IMR-90 (cell line): ENCODE results near the gene RNPEPL1. TPM values are rescaled to one million over a fixed set of nuclear protein-coding genes. Genes with fewer than 3 reads are reported as not detected.

Source experiments
- ATAC-seq: fragments of 200-7000 bp; cut with Tn5 transposase; 2 replicates; pipeline ENCODE4 v1.9.1; 2020; ENCODE audit warnings: low read depth, mild to moderate bottlenecking, moderate library complexity
- BruUV-seq: library from RNA; stranded (reverse); fragments of 400-500 nt; replicated peaks from 2 replicates; lab custom pipeline; 2021; lab: Mats Ljungman, UMichigan
- CTCF ChIA-PET: fragments of 300-600 bp; formaldehyde crosslinking; extraction: SDS; loops from one replicate; lab custom pipeline; 2021; ENCODE audit warnings: antibody characterized with exemption; lab: Yijun Ruan, JAX
- POLR2A ChIA-PET: fragments of 300-600 bp; sonication (Branson Sonifier 250); formaldehyde crosslinking; loops from one replicate; lab custom pipeline; 2022; ENCODE audit warnings: antibody characterized with exemption; ENCODE audit not compliant: unreplicated experiment; lab: Charles Lee
- DNase-seq: peaks from one replicate; pipeline ENCODE4 v3.0.0; 2013
- H2AFZ ChIP-seq: replicated peaks from 2 replicates; pipeline ENCODE3; 2013; ENCODE audit warnings: low read length, mild to moderate bottlenecking; ENCODE audit not compliant: poor library complexity
- H2AK5ac ChIP-seq: 2 replicates; pipeline ENCODE4 v1.6.1; 2013; ENCODE audit warnings: low read depth, low read length, inconsistent platforms
- H2AK9ac ChIP-seq: replicated peaks from 2 replicates; pipeline ENCODE3; 2013; ENCODE audit warnings: mild to moderate bottlenecking, low read depth, low read length, moderate library complexity; ENCODE audit not compliant: poor library complexity
- H2BK120ac ChIP-seq: 2 replicates; pipeline ENCODE4 v1.6.1; 2013; ENCODE audit warnings: low read depth, low read length, inconsistent platforms
- H2BK15ac ChIP-seq: 3 replicates; pipeline ENCODE4 v1.6.1; 2013; ENCODE audit warnings: low read depth, low read length, inconsistent platforms
- H2BK20ac ChIP-seq: 2 replicates; pipeline ENCODE4 v1.6.1; 2013; ENCODE audit warnings: low read depth, mild to moderate bottlenecking, inconsistent platforms, low read length, moderate library complexity
- H2BK5ac ChIP-seq: 2 replicates; pipeline ENCODE4 v1.6.1; 2013; ENCODE audit warnings: mild to moderate bottlenecking, low read depth, low read length, inconsistent platforms; ENCODE audit not compliant: poor library complexity, severe bottlenecking
- H3K14ac ChIP-seq: replicated peaks from 2 replicates; pipeline ENCODE4 v1.6.1; 2013; ENCODE audit warnings: low read depth, low read length, inconsistent platforms
- H3K18ac ChIP-seq: 2 replicates; pipeline ENCODE4 v1.6.1; 2013; ENCODE audit warnings: low read depth, low read length, control low read depth
- H3K23ac ChIP-seq: 2 replicates; pipeline ENCODE4 v1.6.1; 2013; ENCODE audit warnings: low read depth, low read length, inconsistent platforms
- H3K27ac ChIP-seq: 2 replicates; pipeline ENCODE4 v1.5.1; 2013; ENCODE audit warnings: mild to moderate bottlenecking, control low read depth, low read length; ENCODE audit not compliant: insufficient read depth
- H3K27me3 ChIP-seq: 2 replicates; pipeline ENCODE4 v1.6.1; 2013; ENCODE audit warnings: low read length; ENCODE audit not compliant: control insufficient read depth, insufficient read depth
- H3K36me3 ChIP-seq: 2 replicates; pipeline ENCODE4 v1.6.1; 2013; ENCODE audit warnings: low read length, mixed read lengths; ENCODE audit not compliant: control insufficient read depth, insufficient read depth
- H3K4ac ChIP-seq: 2 replicates; pipeline ENCODE4 v1.6.1; 2013; ENCODE audit warnings: low read depth, low read length, inconsistent platforms
- H3K4me1 ChIP-seq: 2 replicates; pipeline ENCODE4 v1.6.1; 2013; ENCODE audit warnings: low read length, mixed read lengths; ENCODE audit not compliant: control insufficient read depth, insufficient read depth
- H3K4me2 ChIP-seq: 2 replicates; pipeline ENCODE4 v1.6.1; 2013; ENCODE audit warnings: low read depth, mild to moderate bottlenecking, control low read depth, low read length, moderate library complexity
- H3K4me3 ChIP-seq: 2 replicates; pipeline ENCODE4 v1.5.1; 2013; ENCODE audit warnings: low read depth, mild to moderate bottlenecking, control low read depth, low read length, moderate library complexity; ENCODE audit not compliant: insufficient read depth
- H3K56ac ChIP-seq: 2 replicates; pipeline ENCODE4 v1.6.1; 2013; ENCODE audit warnings: low read length, inconsistent platforms; ENCODE audit not compliant: insufficient read depth; ENCODE audit errors: extremely low read depth
- H3K79me1 ChIP-seq, 2 experiments: 2 replicates each; pipeline ENCODE4 v1.6.1; 2013; ENCODE audit warnings: low read length in 2 of 2, inconsistent platforms in 1 of 2, low read depth in 1 of 2
- H3K9ac ChIP-seq: 2 replicates; pipeline ENCODE4 v1.6.1; 2013; ENCODE audit warnings: low read depth, low read length, control low read depth
- H3K9me1 ChIP-seq: 2 replicates; pipeline ENCODE4 v1.6.1; 2013; ENCODE audit warnings: low read length, inconsistent platforms; ENCODE audit not compliant: insufficient read depth
- H3K9me3 ChIP-seq: 2 replicates; pipeline ENCODE4 v1.6.1; 2013; ENCODE audit warnings: low read length; ENCODE audit not compliant: control insufficient read depth, insufficient read depth
- H4K20me1 ChIP-seq: 2 replicates; pipeline ENCODE4 v1.6.1; 2013; ENCODE audit warnings: low read length, inconsistent platforms; ENCODE audit not compliant: insufficient read depth
- H4K5ac ChIP-seq: 2 replicates; pipeline ENCODE4 v1.6.1; 2013; ENCODE audit warnings: mild to moderate bottlenecking, low read depth, low read length, control low read depth
- H4K8ac ChIP-seq, 2 experiments: 2 replicates each; pipeline ENCODE4 v1.6.1; 2013; ENCODE audit warnings: low read depth in 2 of 2, low read length in 2 of 2, control low read depth in 1 of 2, inconsistent platforms in 1 of 2
- H4K91ac ChIP-seq: 2 replicates; pipeline ENCODE4 v1.6.1; 2013; ENCODE audit warnings: low read depth, low read length, inconsistent platforms; ENCODE audit not compliant: insufficient read depth
- BHLHE40 ChIP-seq: fragments of 150-350 bp; IDR thresholded peaks from 2 replicates; pipeline ENCODE4 v1.6.1; 2016; ENCODE audit warnings: mild to moderate bottlenecking, low read depth, low read length
- CEBPB ChIP-seq: IDR thresholded peaks from 2 replicates; pipeline ENCODE4 v1.6.1; 2012; ENCODE audit warnings: low read depth, low read length, improper control_type of control experiment
- CHD1 ChIP-seq: IDR thresholded peaks from 2 replicates; pipeline ENCODE4 v1.6.1; 2012; ENCODE audit warnings: low read depth, low read length, improper control_type of control experiment
- CTCF ChIP-seq: conservative IDR thresholded peaks from 2 replicates; pipeline ENCODE4 v1.5.1; 2012; ENCODE audit warnings: mild to moderate bottlenecking, low read depth, low read length, improper control_type of control experiment
- FOS ChIP-seq: fragments of 150-350 bp; IDR thresholded peaks from 2 replicates; pipeline ENCODE4 v1.6.1; 2016; ENCODE audit warnings: low read depth, low read length
- MAFK ChIP-seq: IDR thresholded peaks from 2 replicates; pipeline ENCODE4 v1.6.1; 2012; ENCODE audit warnings: low read depth, low read length, improper control_type of control experiment
- MAZ ChIP-seq: IDR thresholded peaks from 2 replicates; pipeline ENCODE4 v1.6.1; 2012; ENCODE audit warnings: low read depth, mild to moderate bottlenecking, low read length, improper control_type of control experiment, moderate library complexity, borderline replicate concordance
- MXI1 ChIP-seq: IDR thresholded peaks from 2 replicates; pipeline ENCODE4 v1.6.1; 2012; ENCODE audit warnings: low read depth, mild to moderate bottlenecking, low read length, moderate library complexity, borderline replicate concordance
- NFE2L2 ChIP-seq: fragments of 150-350 bp; IDR thresholded peaks from 2 replicates; pipeline ENCODE4 v1.6.1; 2016; ENCODE audit warnings: low read depth, mild to moderate bottlenecking, low read length
- POLR2A ChIP-seq: IDR thresholded peaks from 2 replicates; pipeline ENCODE4 v1.6.1; 2012; ENCODE audit warnings: mild to moderate bottlenecking, low read depth, low read length
- RAD21 ChIP-seq: IDR thresholded peaks from 2 replicates; pipeline ENCODE4 v1.6.1; 2012; ENCODE audit warnings: low read length, improper control_type of control experiment
- RCOR1 ChIP-seq: IDR thresholded peaks from 2 replicates; pipeline ENCODE4 v1.6.1; 2012; ENCODE audit warnings: mild to moderate bottlenecking, low read length, improper control_type of control experiment; ENCODE audit not compliant: insufficient replicate concordance
- RFX5 ChIP-seq: IDR thresholded peaks from 2 replicates; pipeline ENCODE4 v1.8.0; 2012; ENCODE audit warnings: low read depth, mild to moderate bottlenecking, low read length, moderate library complexity
- SMC3 ChIP-seq: fragments of 150-350 bp; IDR thresholded peaks from 2 replicates; pipeline ENCODE4 v1.6.1; 2016; ENCODE audit warnings: low read depth, mild to moderate bottlenecking, antibody characterized with exemption, low read length, moderate library complexity
- WGBS, 2 experiments: methylation state at CpG; one replicate each; pipeline versions ENCODE4 v1.1.5 to v1.1.7; 2013; ENCODE audit warnings: missing lambda C conversion rate in 2 of 2; ENCODE audit not compliant: insufficient read length in 1 of 2; ENCODE audit errors: extremely low coverage in 2 of 2; 5-methylcytosine and 5-hydroxymethylcytosine counted together
- dilution Hi-C: fragments of 300-500 bp; cut with HindIII; formaldehyde crosslinking; loops from one replicate; pipeline ENCODE4 v1.14.3; 2018; ENCODE audit warnings: low sequenced_read_pairs; ENCODE audit not compliant: unreplicated experiment
- in situ Hi-C: fragments of 300-500 bp; cut with MboI; formaldehyde crosslinking; loops from 3 replicates; pipeline ENCODE4 v1.14.3; 2019; ENCODE audit warnings: low sequenced_read_pairs, inconsistent platforms, mixed read lengths
- intact Hi-C: fragments of 100-400 bp; cut with micrococcal nuclease; formaldehyde crosslinking; loops from 2 replicates; pipeline ENCODE4 v1.10.0; 2022
- polyA plus RNA-seq, 3 experiments: library from polyadenylated mRNA; depleted of rRNA; stranded (reverse); fragments of >200 nt; gene quantifications; 2 replicates each; pipeline ENCODE4 v1.2.3, GENCODE V29; 2012; ENCODE audit warnings: low replicate concordance in 1 of 3
- total RNA-seq: library from RNA; depleted of rRNA; stranded (reverse); fragments of >200 nt; gene quantifications from 2 replicates; pipeline ENCODE4 v1.2.3, GENCODE V29; 2012
- TF ChIP-seq, protein P1 (sequence below): fragments of 150-350 bp; IDR thresholded peaks from 2 replicates; pipeline ENCODE4 v1.6.1; 2017; ENCODE audit warnings: mild to moderate bottlenecking, antibody characterized with exemption, low read length, low read depth

RNPEPL1 gene
- total and polyA plus RNA-seq, 2 of the 4 experiments (the other 2 are of a cell fraction), result 3.8 to 18.7 TPM

- Histone ChIP-seq H4K91ac (no peak overlapping the region), H2AFZ (no peak overlapping the region), H2BK15ac (no peak overlapping the region), H3K9me1 (peaks cover 12% of the 10 kb centered on the region), H3K9me3 (no peaks in the 10 kb centered on the region), H3K36me3 (peaks cover 27% of the 10 kb centered on the region), H3K18ac (no peak overlapping the region), H3K27me3 (no peaks in the 10 kb centered on the region), H4K5ac (no peak overlapping the region), H3K56ac (no peak overlapping the region), H4K8ac (no peak overlapping the region), H3K4me3 (no peak overlapping the region), H4K20me1 (peaks cover 15% of the 10 kb centered on the region), H3K4me2 (no peak overlapping the region), H2AK5ac (no peak overlapping the region), H3K4ac (no peak overlapping the region), H3K23ac (no peak overlapping the region), H3K79me1 (peaks cover 7 to 41% of the 10 kb centered on the region in 2 experiments; a peak in 3 of 4 replicates), H2BK120ac (no peak overlapping the region), H3K9ac (no peak overlapping the region), H3K4me1 (peaks cover 11% of the 10 kb centered on the region), H2BK5ac (no peak overlapping the region), H3K27ac (no peak overlapping the region), H2BK20ac (no peak overlapping the region), H2AK9ac (no peak overlapping the region), H3K14ac (no peak overlapping the region)
- dilution Hi-C loops, result no loop called here
- DNase-seq, result no peak
- no peak for ATAC-seq
- ChIA-PET POLR2A (no interaction called here), CTCF (no interaction called here)
- WGBS, 2 experiments, result 89% methylated on average over 12 of the region's 30 CpGs; no CpG with 5 or more reads in 1 of the 2 experiments
- TF ChIP-seq RCOR1 (no peak), RAD21 (no peak), SMC3 (no peak), RFX5 (no peak), CEBPB (no peak), BHLHE40 (no peak), MAZ (no peak), POLR2A (no peak), CTCF (no peak), MXI1 (no peak), FOS (no peak), NFE2L2 (no peak), MAFK (no peak), CHD1 (no peak)
- TF ChIP-seq, protein P1, sequence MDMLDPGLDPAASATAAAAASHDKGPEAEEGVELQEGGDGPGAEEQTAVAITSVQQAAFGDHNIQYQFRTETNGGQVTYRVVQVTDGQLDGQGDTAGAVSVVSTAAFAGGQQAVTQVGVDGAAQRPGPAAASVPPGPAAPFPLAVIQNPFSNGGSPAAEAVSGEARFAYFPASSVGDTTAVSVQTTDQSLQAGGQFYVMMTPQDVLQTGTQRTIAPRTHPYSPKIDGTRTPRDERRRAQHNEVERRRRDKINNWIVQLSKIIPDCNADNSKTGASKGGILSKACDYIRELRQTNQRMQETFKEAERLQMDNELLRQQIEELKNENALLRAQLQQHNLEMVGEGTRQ, result no peak
- intact Hi-C loops, result no loop called here
- in situ Hi-C loops, result no loop called here
- BruUV-seq, result no TSS peak
Observed at GRCh38 chr2:240572141-240573031, 4.1 kb downstream of the RNPEPL1 start.
